Mesenchymal stem cell (in vitro differentiated cells and primary cell): ENCODE data around the gene CELF2.

Experiments
- DNase-seq: peaks from one replicate; pipeline ENCODE4 v3.0.0-alpha.2; 2013
- H2AFZ ChIP-seq: one replicate; pipeline ENCODE4 v1.6.1; 2013; ENCODE audit warnings: low read depth, mild to moderate bottlenecking, control low read depth, inconsistent platforms, low read length, moderate library complexity
- H2AK5ac ChIP-seq: 2 replicates; pipeline ENCODE4 v1.6.1; 2013; ENCODE audit warnings: low read length, moderate library complexity, mild to moderate bottlenecking, inconsistent platforms; ENCODE audit not compliant: severe bottlenecking
- H2BK120ac ChIP-seq: one replicate; pipeline ENCODE4 v1.6.1; 2013; ENCODE audit warnings: low read depth, mild to moderate bottlenecking, inconsistent platforms, low read length, moderate library complexity
- H2BK12ac ChIP-seq, 2 experiments: one replicate each; pipeline ENCODE4 v1.6.1; 2013; ENCODE audit warnings: inconsistent platforms in 2 of 2, low read length in 2 of 2, mild to moderate bottlenecking in 2 of 2, moderate library complexity in 2 of 2, control low read depth in 1 of 2
- H2BK15ac ChIP-seq: one replicate; pipeline ENCODE4 v1.6.1; 2013; ENCODE audit warnings: mild to moderate bottlenecking, low read depth, inconsistent platforms; ENCODE audit not compliant: poor library complexity, severe bottlenecking
- H2BK5ac ChIP-seq: 2 replicates; pipeline ENCODE4 v1.6.1; 2013; ENCODE audit warnings: low read depth, mild to moderate bottlenecking, low read length, control low read depth, inconsistent platforms; ENCODE audit not compliant: poor library complexity, severe bottlenecking
- H3K14ac ChIP-seq, 2 experiments: one replicate each; pipeline ENCODE4 v1.6.1; 2013; ENCODE audit warnings: inconsistent platforms in 2 of 2, low read length in 2 of 2, control low read depth in 1 of 2, mild to moderate bottlenecking in 1 of 2, moderate library complexity in 1 of 2
- H3K18ac ChIP-seq, 2 experiments: one replicate each; pipeline ENCODE4 v1.6.1; 2013; ENCODE audit warnings: inconsistent platforms in 2 of 2, low read length in 2 of 2, control low read depth in 1 of 2, low read depth in 1 of 2, mild to moderate bottlenecking in 1 of 2
- H3K23ac ChIP-seq, 2 experiments: one replicate each; pipeline ENCODE4 v1.6.1; 2013; ENCODE audit warnings: inconsistent platforms in 2 of 2, low read length in 2 of 2, mild to moderate bottlenecking in 2 of 2, moderate library complexity in 2 of 2, control low read depth in 1 of 2
- H3K27ac ChIP-seq: 2 replicates; pipeline ENCODE4 v1.5.1; 2013; ENCODE audit warnings: mild to moderate bottlenecking, moderate library complexity, low read length, control low read depth, inconsistent platforms; ENCODE audit not compliant: poor library complexity, severe bottlenecking
- H3K27me3 ChIP-seq, 2 experiments: 2 replicates each; pipeline versions ENCODE4 v1.6.1 to v1.7.0; 2013; ENCODE audit warnings: low read length in 2 of 2, mild to moderate bottlenecking in 2 of 2, moderate library complexity in 2 of 2, control low read depth in 1 of 2, inconsistent platforms in 1 of 2; ENCODE audit not compliant: control insufficient read depth in 1 of 2, insufficient read depth in 1 of 2
- H3K36me3 ChIP-seq, 2 experiments: 2 replicates each; pipeline versions ENCODE4 v1.6.1 to v1.7.0; 2013; ENCODE audit warnings: low read length in 2 of 2, control low read depth in 1 of 2, inconsistent platforms in 1 of 2, low read depth in 1 of 2, mild to moderate bottlenecking in 1 of 2; ENCODE audit not compliant: insufficient read depth in 2 of 2, control insufficient read depth in 1 of 2
- H3K4ac ChIP-seq, 2 experiments: one replicate each; pipeline ENCODE4 v1.6.1; 2013; ENCODE audit warnings: inconsistent platforms in 2 of 2, low read length in 2 of 2, mild to moderate bottlenecking in 2 of 2, moderate library complexity in 2 of 2, control low read depth in 1 of 2, low read depth in 1 of 2
- H3K4me1 ChIP-seq: 2 replicates; pipeline ENCODE4 v1.6.1; 2013; ENCODE audit warnings: low read depth, low read length, control low read depth; ENCODE audit not compliant: control insufficient read depth, insufficient read depth
- H3K4me2 ChIP-seq: 2 replicates; pipeline ENCODE4 v1.6.1; 2013; ENCODE audit warnings: low read length, mild to moderate bottlenecking, inconsistent platforms; ENCODE audit not compliant: poor library complexity, severe bottlenecking
- H3K4me3 ChIP-seq, 2 experiments: 2 replicates each; pipeline versions ENCODE4 v1.5.1 to v1.7.0; 2013; ENCODE audit warnings: low read length in 2 of 2, mild to moderate bottlenecking in 2 of 2, control low read depth in 1 of 2, low read depth in 1 of 2; ENCODE audit not compliant: insufficient read depth in 1 of 2
- H3K79me1 ChIP-seq: replicated peaks from 2 replicates; pipeline ENCODE4 v1.6.1; 2013; ENCODE audit warnings: mild to moderate bottlenecking, control low read depth, low read length, inconsistent platforms; ENCODE audit not compliant: poor library complexity, severe bottlenecking
- H3K9ac ChIP-seq: 2 replicates; pipeline ENCODE4 v1.7.0; 2013; ENCODE audit warnings: mild to moderate bottlenecking, low read length, moderate library complexity
- H3K9me3 ChIP-seq: 2 replicates; pipeline ENCODE4 v1.7.0; 2013; ENCODE audit warnings: mild to moderate bottlenecking, low read length; ENCODE audit not compliant: control insufficient read depth
- H4K8ac ChIP-seq: one replicate; pipeline ENCODE4 v1.6.1; 2013; ENCODE audit warnings: inconsistent platforms, mild to moderate bottlenecking, low read length, moderate library complexity
- H4K91ac ChIP-seq: one replicate; pipeline ENCODE4 v1.6.1; 2013; ENCODE audit warnings: mild to moderate bottlenecking, low read length, inconsistent platforms
- WGBS: methylation state at CpG from one replicate; pipeline ENCODE4 v1.1.7; 2013; ENCODE audit warnings: mixed read lengths; 5-methylcytosine and 5-hydroxymethylcytosine counted together

The CELF2 gene

GRCh38 chr10:11066520-11066919 lies 48.8 kb downstream of the CELF2 start:
- peaks cover 26% of the 10 kb centered on the region for H3K79me1 ChIP-seq
- no peak overlapping the region for H3K9ac ChIP-seq
- H3K18ac ChIP-seq: no peak overlapping the region
- no CpG with 5 or more reads among the region's 4 CpGs for WGBS
- no peak overlapping the region for H3K23ac ChIP-seq
- H2BK15ac ChIP-seq: no peak overlapping the region
- no peak overlapping the region for H4K91ac ChIP-seq
- no peaks in the 10 kb centered on the region for H3K4me1 ChIP-seq
- no peak overlapping the region for H3K27ac ChIP-seq
- no peak overlapping the region for H2AFZ ChIP-seq
- no peak overlapping the region for H3K4ac ChIP-seq
- no peak overlapping the region for H3K4me3 ChIP-seq
- H3K9me3 ChIP-seq: peaks cover 4% of the 10 kb centered on the region
- no peak for DNase-seq
- no peak overlapping the region for H2AK5ac ChIP-seq
- no peak overlapping the region for H2BK120ac ChIP-seq
- H4K8ac ChIP-seq: no peak overlapping the region
- H3K14ac ChIP-seq: no peak overlapping the region
- no peak overlapping the region for H3K4me2 ChIP-seq
- no peaks in the 10 kb centered on the region for H3K27me3 ChIP-seq
- H2BK12ac ChIP-seq: no peak overlapping the region
- no peaks in the 10 kb centered on the region for H3K36me3 ChIP-seq
- no peak overlapping the region for H2BK5ac ChIP-seq

GRCh38 chr10:11068861-11069633 lies 51.4 kb downstream of the CELF2 start:
- Histone ChIP-seq H3K23ac (no peak overlapping the region), H3K18ac (no peak overlapping the region), H3K4me1 (peaks cover 1% of the 10 kb centered on the region), H3K14ac (no peak overlapping the region), H3K27ac (no peak overlapping the region), H3K27me3 (no peaks in the 10 kb centered on the region), H2BK120ac (no peak overlapping the region), H3K9me3 (no peaks in the 10 kb centered on the region), H3K4me2 (no peak overlapping the region), H2AFZ (no peak overlapping the region), H3K4ac (no peak overlapping the region), H3K4me3 (no peak overlapping the region), H3K9ac (peak overlapping the region; percentile 54), H2AK5ac (no peak overlapping the region), H3K79me1 (peaks cover 33% of the 10 kb centered on the region), H4K91ac (no peak overlapping the region), H3K36me3 (no peaks in the 10 kb centered on the region), H2BK5ac (no peak overlapping the region), H2BK12ac (no peak overlapping the region), H4K8ac (no peak overlapping the region), H2BK15ac (no peak overlapping the region)
- no peak for DNase-seq
- WGBS: 89% methylated on average over 4 of the region's 4 CpGs

DNA sequence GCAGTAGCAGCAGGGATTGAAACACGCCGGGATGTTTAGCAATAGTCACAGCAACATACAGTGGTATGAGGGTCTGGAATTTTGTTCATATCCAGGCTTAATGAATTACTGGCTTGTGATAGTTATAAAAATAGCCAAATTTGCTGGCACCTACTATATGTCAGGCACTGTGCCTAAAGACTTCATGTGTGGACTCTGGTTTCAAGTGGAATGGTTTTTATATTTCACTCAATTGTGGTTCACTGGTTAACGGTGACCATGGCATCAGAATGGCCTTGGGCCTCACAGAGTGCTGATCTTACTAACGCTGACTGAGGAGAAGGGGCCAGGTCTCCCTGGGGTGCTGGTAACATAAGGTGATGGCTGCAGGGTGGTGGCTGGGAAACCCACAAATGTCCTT lies 55.7 kb downstream of the CELF2 start:
- Histone ChIP-seq H2BK5ac (no peak overlapping the region), H3K4ac (no peak overlapping the region), H3K27ac (no peak overlapping the region), H3K4me1 (peaks cover 1% of the 10 kb centered on the region), H3K18ac (no peak overlapping the region), H4K8ac (no peak overlapping the region), H3K4me2 (no peak overlapping the region), H3K4me3 (no peak overlapping the region), H3K27me3 (no peaks in the 10 kb centered on the region), H3K14ac (no peak overlapping the region), H2BK12ac (no peak overlapping the region), H3K23ac (no peak overlapping the region), H2AK5ac (no peak overlapping the region), H3K79me1 (peaks cover 27% of the 10 kb centered on the region), H2BK15ac (no peak overlapping the region), H3K9ac (no peak overlapping the region), H3K36me3 (no peaks in the 10 kb centered on the region), H2AFZ (no peak overlapping the region), H3K9me3 (no peaks in the 10 kb centered on the region), H4K91ac (no peak overlapping the region), H2BK120ac (no peak overlapping the region)
- WGBS: 89% methylated on average over 4 of the region's 4 CpGs
- DNase-seq: no peak

DNA sequence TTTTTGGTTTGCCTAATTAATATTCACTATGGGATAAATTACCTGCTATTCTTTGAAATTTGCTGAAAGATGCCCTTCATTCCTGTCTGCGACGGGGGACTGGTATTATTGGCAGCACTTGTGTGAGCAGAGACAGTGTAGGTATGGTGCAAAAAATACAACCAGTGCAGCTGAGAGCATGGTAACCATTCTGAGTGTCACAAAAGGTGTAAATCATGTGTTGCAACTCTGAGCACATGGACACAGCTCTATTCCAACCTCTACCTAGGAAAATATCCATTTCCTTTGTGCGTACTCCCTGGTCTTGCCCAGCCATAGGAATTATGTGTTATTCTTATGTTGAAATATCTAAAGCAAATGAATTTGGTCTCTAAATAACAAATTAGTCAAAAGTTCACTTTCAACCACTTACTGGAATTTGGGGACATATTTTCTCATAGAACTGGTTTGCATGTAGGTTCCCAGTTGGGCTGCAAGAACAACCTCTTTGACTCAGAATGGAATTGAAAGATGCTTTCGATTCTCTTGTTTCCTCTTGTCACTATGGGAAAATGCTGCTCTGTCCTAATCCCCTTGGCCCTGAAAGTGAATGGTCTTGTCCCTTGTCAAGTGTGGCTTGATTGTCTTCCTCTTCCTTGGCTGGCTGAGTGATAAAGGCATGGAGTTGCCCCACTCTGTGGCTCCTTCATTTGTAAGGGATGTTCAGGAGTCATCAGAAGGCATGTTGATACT lies 57.0 kb downstream of the CELF2 start:
- H2BK5ac ChIP-seq: no peak overlapping the region
- H3K9me3 ChIP-seq: no peaks in the 10 kb centered on the region
- no peak overlapping the region for H3K4me3 ChIP-seq
- H2BK15ac ChIP-seq: no peak overlapping the region
- no peak overlapping the region for H3K4ac ChIP-seq
- H2AFZ ChIP-seq: no peak overlapping the region
- no peak overlapping the region for H2BK12ac ChIP-seq
- no peak overlapping the region for H2BK120ac ChIP-seq
- DNase-seq: no peak
- no peak overlapping the region for H3K4me2 ChIP-seq
- no peak overlapping the region for H3K14ac ChIP-seq
- no peak overlapping the region for H4K8ac ChIP-seq
- H3K27me3 ChIP-seq: no peaks in the 10 kb centered on the region
- H2AK5ac ChIP-seq: no peak overlapping the region
- no peak overlapping the region for H3K9ac ChIP-seq
- peaks cover 33% of the 10 kb centered on the region for H3K79me1 ChIP-seq
- no peak overlapping the region for H4K91ac ChIP-seq
- H3K18ac ChIP-seq: no peak overlapping the region
- no peak overlapping the region for H3K23ac ChIP-seq
- 85% methylated on average over 3 of the region's 4 CpGs for WGBS
- H3K27ac ChIP-seq: no peak overlapping the region
- no peaks in the 10 kb centered on the region for H3K36me3 ChIP-seq
- H3K4me1 ChIP-seq: peaks cover 1% of the 10 kb centered on the region
